Astrocyte (in vitro differentiated cells and primary cell): ENCODE results near the gene DYNLT4. TPM values are rescaled to one million over a fixed set of nuclear protein-coding genes. Genes with fewer than 3 reads are reported as not detected.

Source experiments
- DNase-seq: peaks from one replicate; pipeline ENCODE4 v3.0.0-alpha.2; 2010; ENCODE audit warnings: low read depth
- FAIRE-seq: peaks from 2 replicates; lab custom pipeline; 2011; peaks lifted over from hg19 to GRCh38; lab: Jason Lieb, UNC
- H2AFZ ChIP-seq: 2 replicates; pipeline ENCODE4 v1.6.0; 2012; ENCODE audit warnings: low read depth, low read length, inconsistent platforms
- H3K27ac ChIP-seq: 2 replicates; pipeline ENCODE4 v1.5.1; 2011; ENCODE audit warnings: low read depth, low read length, inconsistent platforms
- H3K27me3 ChIP-seq: 2 replicates; pipeline ENCODE4 v1.6.0; 2011; ENCODE audit warnings: low read length, inconsistent platforms; ENCODE audit not compliant: insufficient read depth
- H3K36me3 ChIP-seq: 2 replicates; pipeline ENCODE4 v1.5.1; 2011; ENCODE audit warnings: low read length, inconsistent platforms; ENCODE audit not compliant: insufficient read depth
- H3K4me1 ChIP-seq: 2 replicates; pipeline ENCODE4 v1.5.1; 2011; ENCODE audit warnings: low read length, inconsistent platforms; ENCODE audit not compliant: insufficient read depth
- H3K4me2 ChIP-seq: 2 replicates; pipeline ENCODE4 v1.6.0; 2012; ENCODE audit warnings: low read length, inconsistent platforms
- H3K4me3 ChIP-seq: 2 replicates; pipeline ENCODE4 v1.5.1; 2011; ENCODE audit warnings: low read depth, mild to moderate bottlenecking, low read length, inconsistent platforms; ENCODE audit not compliant: insufficient read depth
- H3K79me2 ChIP-seq: 2 replicates; pipeline ENCODE4 v1.6.0; 2012; ENCODE audit warnings: mild to moderate bottlenecking, low read length, inconsistent platforms; ENCODE audit not compliant: insufficient read depth
- H3K9ac ChIP-seq: 2 replicates; pipeline ENCODE4 v1.6.0; 2012; ENCODE audit warnings: mild to moderate bottlenecking, low read length, inconsistent platforms
- H3K9me3 ChIP-seq: 2 replicates; pipeline ENCODE4 v1.5.1; 2012; ENCODE audit warnings: low read depth, mild to moderate bottlenecking, low read length, inconsistent platforms; ENCODE audit not compliant: insufficient read depth
- H4K20me1 ChIP-seq: 2 replicates; pipeline ENCODE4 v1.6.0; 2012; ENCODE audit warnings: low read length, inconsistent platforms; ENCODE audit not compliant: insufficient read depth
- H3K27ac Mint-ChIP-seq: one replicate; pipeline ENCODE4 v1.8.0; 2021; ENCODE audit warnings: mild to moderate bottlenecking, mixed read lengths; ENCODE audit not compliant: unreplicated experiment
- H3K27me3 Mint-ChIP-seq: one replicate; pipeline ENCODE4 v1.8.0; 2021; ENCODE audit warnings: low read depth, mixed read lengths; ENCODE audit not compliant: unreplicated experiment
- H3K36me3 Mint-ChIP-seq: one replicate; pipeline ENCODE4 v1.8.0; 2021; ENCODE audit warnings: low read depth, mixed read lengths; ENCODE audit not compliant: unreplicated experiment
- H3K4me1 Mint-ChIP-seq: one replicate; pipeline ENCODE4 v1.8.0; 2021; ENCODE audit warnings: low read depth, mixed read lengths; ENCODE audit not compliant: unreplicated experiment
- H3K4me3 Mint-ChIP-seq: one replicate; pipeline ENCODE4 v1.8.0; 2021; ENCODE audit warnings: mild to moderate bottlenecking, moderate library complexity, mixed read lengths; ENCODE audit not compliant: unreplicated experiment
- H3K9me3 Mint-ChIP-seq: one replicate; pipeline ENCODE4 v1.8.0; 2021; ENCODE audit warnings: mild to moderate bottlenecking, mixed read lengths; ENCODE audit not compliant: unreplicated experiment
- CTCF ChIP-seq: IDR thresholded peaks from 2 replicates; pipeline ENCODE4 v1.5.1; 2011; ENCODE audit warnings: low read depth, mild to moderate bottlenecking, inconsistent platforms, low read length, moderate library complexity; ENCODE audit not compliant: insufficient read depth
- EZH2 ChIP-seq: IDR thresholded peaks from 2 replicates; pipeline ENCODE4 v1.6.1; 2012; ENCODE audit warnings: mild to moderate bottlenecking, low read length, inconsistent platforms; ENCODE audit not compliant: insufficient read depth
- total RNA-seq: library from RNA; stranded (reverse); gene quantifications from 2 replicates; pipeline ENCODE4 v1.2.1, GENCODE V29; 2021

DYNLT4 gene
- total RNA-seq, 1 donor from 2014 or later = 0.50 TPM

GRCh38 chr1:44832056-44832705, 25.0 kb upstream of the DYNLT4 start:
- no peaks in the 10 kb centered on the region for H3K9me3 ChIP-seq
- H4K20me1 ChIP-seq = no peaks in the 10 kb centered on the region
- no peak overlapping the region for H3K4me2 ChIP-seq
- peaks cover 12% of the 10 kb centered on the region for H3K9me3 Mint-ChIP-seq
- H3K27ac ChIP-seq = no peak overlapping the region
- H3K4me1 ChIP-seq = no peaks in the 10 kb centered on the region
- H3K36me3 Mint-ChIP-seq = peaks cover 8% of the 10 kb centered on the region
- no peaks in the 10 kb centered on the region for H3K27me3 ChIP-seq
- H3K4me3 ChIP-seq = no peak overlapping the region
- TF ChIP-seq EZH2 (no peak), CTCF (no peak)
- no peaks in the 10 kb centered on the region for H3K4me1 Mint-ChIP-seq
- no peak for FAIRE-seq
- H2AFZ ChIP-seq = no peak overlapping the region
- DNase-seq = no peak
- no peak overlapping the region for H3K4me3 Mint-ChIP-seq
- H3K36me3 ChIP-seq = no peaks in the 10 kb centered on the region
- H3K27me3 Mint-ChIP-seq = peaks cover 11% of the 10 kb centered on the region
- no peaks in the 10 kb centered on the region for H3K79me2 ChIP-seq
- H3K27ac Mint-ChIP-seq = no peak overlapping the region
- no peak overlapping the region for H3K9ac ChIP-seq

GRCh38 chr1:44831516-44831915, 24.4 kb upstream of the DYNLT4 start:
- FAIRE-seq = no peak
- Mint-ChIP-seq H3K4me3 (no peak overlapping the region), H3K27me3 (peaks cover 11% of the 10 kb centered on the region), H3K27ac (no peak overlapping the region), H3K36me3 (peaks cover 8% of the 10 kb centered on the region), H3K4me1 (no peaks in the 10 kb centered on the region), H3K9me3 (peaks cover 12% of the 10 kb centered on the region)
- Histone ChIP-seq H3K9ac (no peak overlapping the region), H3K4me2 (no peak overlapping the region), H4K20me1 (no peaks in the 10 kb centered on the region), H2AFZ (no peak overlapping the region), H3K27ac (no peak overlapping the region), H3K79me2 (no peaks in the 10 kb centered on the region), H3K4me3 (no peak overlapping the region), H3K27me3 (no peaks in the 10 kb centered on the region), H3K36me3 (no peaks in the 10 kb centered on the region), H3K9me3 (no peaks in the 10 kb centered on the region), H3K4me1 (no peaks in the 10 kb centered on the region)
- DNase-seq = no peak
- TF ChIP-seq EZH2 (no peak), CTCF (no peak)

- TF ChIP-seq CTCF (no peak), EZH2 (no peak)
- Histone ChIP-seq H3K4me3 (no peak overlapping the region), H2AFZ (no peak overlapping the region), H3K4me1 (no peaks in the 10 kb centered on the region), H3K27me3 (no peaks in the 10 kb centered on the region), H3K36me3 (no peaks in the 10 kb centered on the region), H3K79me2 (no peaks in the 10 kb centered on the region), H3K27ac (no peak overlapping the region), H3K4me2 (no peak overlapping the region), H4K20me1 (no peaks in the 10 kb centered on the region), H3K9me3 (no peaks in the 10 kb centered on the region), H3K9ac (no peak overlapping the region)
- peaks cover 15% of the 10 kb centered on the region for H3K9me3 Mint-ChIP-seq
- peaks cover 8% of the 10 kb centered on the region for H3K36me3 Mint-ChIP-seq
- H3K4me1 Mint-ChIP-seq = no peaks in the 10 kb centered on the region
- FAIRE-seq (no peak), DNase-seq (no peak)
- H3K27me3 Mint-ChIP-seq = peaks cover 11% of the 10 kb centered on the region
- no peak overlapping the region for H3K4me3 Mint-ChIP-seq
- no peak overlapping the region for H3K27ac Mint-ChIP-seq
Observed at GRCh38 chr1:44830900-44831304, 23.8 kb upstream of the DYNLT4 start.
